ENCODE data around the gene GTF3C2.

- TF ChIP-seq CTCF (IDR thresholded peaks at IDR 0.05; ENCODE audit: insufficient read depth, low read length) (no peak), POLR2AphosphoS5 (IDR thresholded peaks at IDR 0.05; ENCODE audit: low read depth) (no peak), GABPA (IDR thresholded peaks at IDR 0.05; ENCODE audit: low read depth) (no peak), REST (IDR thresholded peaks at IDR 0.05; ENCODE audit: insufficient replicate concordance, low read depth) (no peak)
Measured at GRCh38 chr2:27398962-27399361, 42.4 kb upstream of the GTF3C2 start.
